HepG2 (cell line): ENCODE measurements around the gene GPS1. TPM values are rescaled to one million over a fixed set of nuclear protein-coding genes. Genes with fewer than 3 reads are reported as not detected.

Experiments
- CENPT ChIP-seq: sonication (generic); formaldehyde crosslinking; IDR thresholded peaks from 2 replicates; pipeline ENCODE4 v1.8.0; 2022; ENCODE audit warnings: low read depth, mild to moderate bottlenecking, moderate library complexity, missing genetic modification reagents
- HIC2 ChIP-seq: sonication (generic); formaldehyde crosslinking; IDR thresholded peaks from 2 replicates; pipeline ENCODE4 v1.9.0; 2022; ENCODE audit warnings: low read depth, missing genetic modification reagents
- MAZ ChIP-seq, 2 experiments: sonication (generic) in 1 of 2; formaldehyde crosslinking in 1 of 2; IDR thresholded peaks; 2 replicates each; pipeline versions ENCODE4 v1.5.0 to v1.6.1; 2012 to 2020; ENCODE audit warnings: low read depth in 2 of 2, mild to moderate bottlenecking in 2 of 2, borderline replicate concordance in 1 of 2, improper control_type of control experiment in 1 of 2, low read length in 1 of 2, missing genetic modification reagents in 1 of 2, moderate library complexity in 1 of 2
- NFAT5 ChIP-seq: sonication (generic); formaldehyde crosslinking; IDR thresholded peaks from 2 replicates; pipeline ENCODE4 v1.4.0; 2020; ENCODE audit warnings: missing genetic modification reagents
- POLR2G ChIP-seq: fragments of 200-400 bp; formaldehyde crosslinking; IDR thresholded peaks from 2 replicates; pipeline ENCODE4 v1.6.1; 2018; ENCODE audit warnings: mild to moderate bottlenecking, low read depth, low read length, moderate library complexity
- ZBTB2 ChIP-seq: sonication (generic); formaldehyde crosslinking; IDR thresholded peaks from 2 replicates; pipeline ENCODE4 v1.8.0; 2022; ENCODE audit warnings: low read depth, missing genetic modification reagents
- ZBTB40 ChIP-seq, 2 experiments: fragments of 450-650 bp in 1 of 2; sonication (generic) in 1 of 2; formaldehyde crosslinking in 1 of 2; IDR thresholded peaks; 2 replicates each; pipeline versions ENCODE4 v1.6.1 to v1.8.0; 2016 to 2022; ENCODE audit warnings: antibody characterized with exemption in 1 of 2, mild to moderate bottlenecking in 1 of 2, missing genetic modification reagents in 1 of 2
- ZFYVE20 ChIP-seq: sonication (generic); formaldehyde crosslinking; IDR thresholded peaks from 2 replicates; pipeline ENCODE4 v1.8.0; 2023; ENCODE audit warnings: low read depth, mild to moderate bottlenecking, moderate library complexity, missing genetic modification reagents, borderline replicate concordance
- polyA plus RNA-seq, 8 experiments: library from polyadenylated mRNA; depleted of rRNA in 3 of 8; stranded (reverse) in 7 of 8; unstranded in 1 of 8; fragments of >200 nt; fragmentation: Illumina TruSeq in 4 of 8; extraction: Trizol in 4 of 8; gene quantifications; 2 replicates each; pipeline versions ENCODE4 v1.2.1 to v1.2.3, GENCODE V29; 2011 to 2016; ENCODE audit warnings: low read depth in 4 of 8, missing spikeins in 1 of 8, mixed read lengths in 1 of 8; ENCODE audit not compliant: insufficient read depth in 1 of 8
- total RNA-seq, 5 experiments: library from RNA; depleted of rRNA; stranded (reverse); fragments of >200 nt; fragmentation: Illumina TruSeq; extraction: Trizol; gene quantifications; 2 replicates each; pipeline ENCODE4 v1.2.3, GENCODE V29; 2016; ENCODE audit warnings: low read depth in 1 of 5

Gene GPS1
- total and polyA plus RNA-seq, 2 of the 13 experiments (the other 11 are each of a cell fraction or from before 2014, with no cell fraction given) = 124 to 128 TPM

- TF ChIP-seq ZBTB40 (IDR thresholded peaks at IDR 0.05) (no peak), ZBTB40 (CRISPR knock-in tag; IDR thresholded peaks at IDR 0.05) (no peak), POLR2G (peak; percentile 2; the same call in 1 of the 2 replicates), MAZ (IDR thresholded peaks at IDR 0.05; ENCODE audit: borderline replicate concordance, low read depth, low read length) (no peak), MAZ (CRISPR knock-in tag; IDR thresholded peaks at IDR 0.05; ENCODE audit: low read depth) (no peak), NFAT5 (CRISPR knock-in tag) (no peak), CENPT (CRISPR knock-in tag) (no peak), ZBTB2 (CRISPR knock-in tag) (no peak), ZFYVE20 (CRISPR knock-in tag) (0 out of 2 replicates have a peak, but pooled peaks have one; percentile 7), HIC2 (CRISPR knock-in tag) (no peak)
These were observed 26.1 kb downstream of the GPS1 start (continued) for GRCh38 chr17:82077617-82078358.
